HepG2 (cell line): Measurements from ENCODE around the gene UVSSA.

Source experiments
- NONO ChIP-seq, 2 experiments: fragments of 450-650 bp in 1 of 2; sonication (generic) in 1 of 2; formaldehyde crosslinking in 1 of 2; IDR thresholded peaks in 1 of 2; conservative IDR thresholded peaks in 1 of 2; 2 replicates each; pipeline versions ENCODE4 v1.6.1 to v1.8.0; 2017 to 2022; ENCODE audit warnings: mild to moderate bottlenecking in 1 of 2, missing genetic modification reagents in 1 of 2, moderate library complexity in 1 of 2
- STAG1 ChIP-seq: sonication (generic); formaldehyde crosslinking; IDR thresholded peaks from 2 replicates; pipeline ENCODE4 v1.4.0; 2020; ENCODE audit warnings: missing genetic modification reagents
- TAF1 ChIP-seq: sonication (generic); formaldehyde crosslinking; IDR thresholded peaks from 2 replicates; pipeline ENCODE4 v1.4.0; 2020; ENCODE audit warnings: missing genetic modification reagents
- ZNF367 ChIP-seq: sonication (generic); formaldehyde crosslinking; IDR thresholded peaks from 2 replicates; pipeline ENCODE4 v1.4.0; 2020; ENCODE audit warnings: missing genetic modification reagents, borderline replicate concordance
- ZNF530 ChIP-seq: sonication (generic); formaldehyde crosslinking; IDR thresholded peaks from 2 replicates; pipeline ENCODE4 v1.5.0; 2020; ENCODE audit warnings: low read depth, mild to moderate bottlenecking, missing genetic modification reagents

- TF ChIP-seq ZNF530 (CRISPR knock-in tag) (no peak), NONO (IDR thresholded peaks at IDR 0.05) (no peak), NONO (CRISPR knock-in tag; conservative IDR thresholded peaks at IDR 0.05) (no peak), STAG1 (no peak), TAF1 (no peak), ZNF367 (CRISPR knock-in tag) (no peak)
These were observed 38.6 kb downstream of the UVSSA start for GRCh38 chr4:1385373-1386340.
